GM18951 (cell line): ENCODE measurements around the gene XRN1.
"Not testable (repeated sequence)": the region's sequence is repeated elsewhere in the genome, so short reads cannot be mapped to it uniquely, and the experiment has no call there.

Experiments
- POLR2A ChIP-seq: IDR thresholded peaks from 4 replicates; pipeline ENCODE4 v1.6.1; 2011; ENCODE audit warnings: mild to moderate bottlenecking; ENCODE audit not compliant: insufficient read length, insufficient read depth; ENCODE audit errors: extremely low read depth
- in situ Hi-C: fragments of 300-500 bp; cut with MboI; formaldehyde crosslinking; loops from one replicate; pipeline ENCODE4 v1.12.0; 2022; ENCODE audit warnings: low sequenced_read_pairs, mixed read lengths, inconsistent platforms; ENCODE audit not compliant: unreplicated experiment

Gene XRN1

DNA sequence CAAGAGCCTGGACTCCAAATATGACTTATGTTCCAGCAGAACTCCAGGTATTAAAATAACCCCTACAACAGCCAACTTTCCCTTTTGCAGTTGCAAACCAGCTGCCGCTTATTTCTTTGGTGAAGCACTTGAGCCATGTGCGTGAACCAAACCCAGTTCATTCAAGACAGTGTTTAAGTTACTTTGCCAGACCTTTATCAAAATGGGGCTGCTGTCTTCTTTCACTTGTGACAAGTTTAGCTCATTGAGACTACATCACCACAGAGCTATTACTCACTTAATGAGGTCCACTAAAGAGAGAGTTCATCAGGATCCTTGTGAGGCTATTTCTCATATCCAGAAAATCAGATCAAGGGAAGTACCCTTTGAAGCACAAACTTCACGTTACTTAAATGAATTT is 2.4 kb upstream of the XRN1 start:
- no peak for TF ChIP-seq POLR2A

DNA sequence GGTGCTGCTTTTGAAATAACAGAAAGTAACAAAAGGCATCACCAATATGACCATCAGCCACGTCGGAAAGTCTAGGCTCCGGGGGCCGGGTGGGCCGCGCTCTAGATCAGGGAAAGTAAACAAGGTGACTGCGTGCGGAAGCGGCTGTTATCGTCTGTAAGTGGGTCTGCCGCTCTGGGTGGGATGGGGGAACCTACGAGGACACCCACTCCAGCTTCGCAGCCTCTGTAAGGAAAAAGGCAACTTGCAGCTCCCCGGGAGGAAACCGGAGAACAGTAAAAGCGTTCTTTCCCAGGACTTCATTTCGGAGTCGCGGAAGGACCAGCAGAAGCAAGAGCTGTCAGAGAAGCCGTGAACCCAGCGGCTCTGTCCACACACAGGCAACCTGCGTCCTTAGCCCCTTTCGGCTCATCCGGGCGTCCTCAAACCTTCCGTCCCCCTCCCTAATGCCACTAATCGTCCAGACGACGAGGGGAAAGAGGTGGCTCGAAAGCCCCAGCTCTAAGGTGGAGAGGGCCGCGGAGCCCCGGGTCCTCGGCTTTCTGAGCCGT is 461 bp downstream of the XRN1 start:
- in situ Hi-C loops: no loop called here
- no peak for TF ChIP-seq POLR2A

More for the DNA sequence above, 2.4 kb upstream of the XRN1 start:
- in situ Hi-C loops: no loop called here

DNA sequence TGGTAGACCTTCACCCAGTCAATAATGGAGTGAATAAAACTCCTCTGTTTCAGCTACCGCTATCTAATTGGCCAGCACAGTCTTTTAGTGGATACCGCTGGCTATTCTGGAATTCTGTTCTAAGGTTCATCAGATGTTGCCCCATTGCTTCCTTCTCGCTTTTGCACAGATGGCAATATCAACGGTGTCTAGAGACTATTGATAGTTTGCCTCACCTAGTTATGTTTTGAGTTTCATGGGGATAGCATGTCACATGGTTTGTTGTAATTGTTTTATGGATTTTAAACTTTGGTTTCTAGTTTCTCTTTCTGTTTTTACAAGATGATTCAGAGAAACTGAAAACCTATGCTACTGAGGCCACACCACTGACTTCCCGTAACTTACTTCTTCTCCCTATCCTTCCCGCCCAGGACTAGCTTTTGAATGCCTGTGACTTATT is 2.0 kb downstream of the XRN1 start:
- no peak for TF ChIP-seq POLR2A
- in situ Hi-C loops: no loop called here

DNA sequence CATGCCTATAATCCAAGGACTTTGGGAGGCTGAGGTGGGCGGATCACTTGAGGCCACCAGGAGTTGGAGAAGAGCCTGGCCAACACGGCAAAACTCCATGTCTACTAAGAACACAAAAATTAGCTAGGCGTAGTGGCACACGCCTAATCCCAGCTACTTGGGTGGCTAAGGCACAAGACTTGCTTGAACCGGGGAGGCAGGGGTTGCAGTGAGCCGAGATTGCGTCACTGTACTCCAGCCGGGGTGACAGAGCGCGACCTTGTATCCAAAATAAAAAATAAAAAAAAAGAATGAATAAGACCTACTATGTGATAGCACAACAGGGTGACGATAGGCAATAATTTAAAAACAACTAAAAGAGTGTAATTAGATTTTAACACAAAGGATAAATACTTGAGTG is 3.5 kb downstream of the XRN1 start:
- in situ Hi-C loops: no loop called here
- TF ChIP-seq POLR2A: no peak

DNA sequence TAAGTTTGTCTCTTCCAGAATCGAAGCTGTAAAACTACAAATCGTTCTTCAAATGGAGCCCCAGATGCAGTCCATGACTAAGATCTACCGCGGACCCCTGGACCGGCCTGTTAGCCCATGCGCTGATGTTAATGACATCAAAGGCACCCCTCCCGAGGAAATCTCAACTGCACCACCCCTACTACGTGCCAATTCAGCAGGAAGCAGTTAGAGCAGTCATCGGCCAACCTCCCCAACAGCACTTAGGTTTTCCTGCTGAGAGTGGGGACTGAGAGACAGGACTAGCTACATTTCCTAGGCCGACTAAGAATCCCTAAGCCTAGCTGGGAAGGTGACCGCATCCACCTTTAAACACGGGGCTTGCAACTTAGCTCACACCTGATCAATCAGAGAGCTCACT is 4.8 kb downstream of the XRN1 start:
- in situ Hi-C loops: not testable (repeated sequence)

DNA sequence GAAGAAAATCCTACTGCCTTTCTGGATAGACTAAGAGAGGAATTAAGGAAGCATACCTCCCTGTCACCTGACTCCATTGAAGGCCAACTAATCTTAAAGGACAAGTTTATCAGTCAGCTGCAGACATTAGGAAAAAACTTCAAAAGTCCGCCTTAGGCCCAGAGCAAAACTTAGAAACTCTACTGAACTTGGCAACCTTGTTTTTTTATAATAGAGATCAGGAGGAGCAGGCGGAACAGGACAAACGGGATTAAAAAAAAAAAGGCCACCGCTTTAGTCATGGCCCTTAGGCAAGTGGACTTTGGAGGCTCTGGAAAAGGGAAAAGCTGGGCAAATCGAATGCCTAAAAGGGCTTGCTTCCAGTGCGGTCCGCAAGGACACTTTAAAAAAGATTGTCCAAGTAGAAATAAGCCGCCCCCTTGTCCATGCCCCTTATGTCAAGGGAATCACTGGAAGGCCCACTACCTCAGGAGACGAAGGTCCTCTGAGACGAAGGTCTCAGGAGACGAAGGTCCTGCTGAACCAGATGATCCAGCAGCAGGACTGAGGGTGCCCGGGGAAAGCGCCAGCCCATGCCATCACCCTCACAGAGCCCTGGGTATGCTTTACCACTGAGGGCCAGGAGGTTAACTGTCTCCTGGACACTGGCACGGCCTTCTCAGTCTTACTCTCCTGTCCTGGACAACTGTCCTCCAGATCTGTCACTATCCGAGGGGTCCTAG is 8.2 kb downstream of the XRN1 start:
- in situ Hi-C loops: not testable (repeated sequence)

DNA sequence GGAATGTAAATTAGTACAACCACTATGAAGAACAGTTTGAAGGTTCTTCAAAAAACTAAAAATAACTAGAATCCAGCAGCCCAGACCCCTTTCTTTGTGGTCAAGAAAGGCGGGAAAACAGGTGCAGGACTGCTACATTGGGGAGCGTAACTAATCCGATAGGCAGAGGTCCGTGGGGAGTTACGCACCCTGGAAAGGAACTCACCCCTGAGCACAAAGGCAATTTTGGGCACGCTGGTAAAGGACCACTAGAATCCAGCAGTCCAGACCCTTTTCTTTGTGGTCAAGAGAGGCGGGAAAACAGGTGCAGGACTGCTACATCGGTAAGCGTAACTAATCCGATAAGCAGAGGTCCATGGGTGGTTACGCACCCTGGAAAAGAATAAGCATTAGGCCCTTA is 9.7 kb downstream of the XRN1 start:
- in situ Hi-C loops: not testable (repeated sequence)

DNA sequence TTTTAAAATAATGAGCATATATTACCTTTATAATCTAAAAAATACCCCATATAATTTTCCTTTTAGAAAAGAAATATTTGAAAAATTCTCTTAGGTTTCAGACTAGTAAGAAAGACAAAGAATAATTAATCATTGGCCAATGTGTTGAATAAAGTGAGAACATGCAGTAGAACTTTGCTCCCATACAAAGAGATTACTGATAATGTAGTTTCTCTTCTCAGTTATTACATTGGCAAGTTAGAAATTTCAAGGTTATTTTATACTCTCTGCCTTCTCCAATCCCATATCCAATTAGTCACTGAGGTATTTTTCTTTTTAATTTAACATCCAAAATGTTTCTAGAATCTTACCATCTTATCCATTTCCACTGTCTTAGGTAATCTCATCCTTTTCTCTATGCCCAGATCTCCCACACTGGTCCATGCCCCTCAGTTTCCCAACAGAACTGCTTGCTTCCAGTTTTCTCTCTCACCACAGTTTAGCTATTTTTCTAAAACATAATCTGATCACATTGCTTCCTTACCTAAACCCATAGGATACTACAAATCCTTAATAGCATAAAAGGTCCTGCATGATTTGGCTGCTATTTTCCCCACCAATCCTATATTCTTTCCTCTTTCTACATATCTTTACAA is 10.8 kb downstream of the XRN1 start:
- TF ChIP-seq POLR2A: no peak
- in situ Hi-C loops: no loop called here

DNA sequence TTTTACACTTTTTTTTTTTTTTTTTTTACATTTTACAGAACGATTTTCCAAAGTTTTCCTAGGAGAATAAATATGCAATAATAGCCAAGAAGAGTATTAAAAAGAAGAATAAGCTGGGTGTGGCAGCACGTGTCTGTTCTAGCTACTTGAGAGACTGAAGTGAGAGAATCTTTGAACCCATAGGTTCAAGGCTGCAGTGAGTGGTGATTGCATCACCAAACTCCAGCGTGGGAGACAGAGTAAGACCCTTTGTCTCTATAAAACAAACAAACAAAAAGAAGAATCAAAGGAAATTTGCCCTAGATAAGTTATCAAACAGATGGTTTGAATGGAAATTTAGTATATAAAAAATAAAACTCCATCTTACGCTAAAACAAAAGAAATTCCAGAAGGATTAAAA is 13.3 kb downstream of the XRN1 start:
- no peak for TF ChIP-seq POLR2A
- in situ Hi-C loops: no loop called here

DNA sequence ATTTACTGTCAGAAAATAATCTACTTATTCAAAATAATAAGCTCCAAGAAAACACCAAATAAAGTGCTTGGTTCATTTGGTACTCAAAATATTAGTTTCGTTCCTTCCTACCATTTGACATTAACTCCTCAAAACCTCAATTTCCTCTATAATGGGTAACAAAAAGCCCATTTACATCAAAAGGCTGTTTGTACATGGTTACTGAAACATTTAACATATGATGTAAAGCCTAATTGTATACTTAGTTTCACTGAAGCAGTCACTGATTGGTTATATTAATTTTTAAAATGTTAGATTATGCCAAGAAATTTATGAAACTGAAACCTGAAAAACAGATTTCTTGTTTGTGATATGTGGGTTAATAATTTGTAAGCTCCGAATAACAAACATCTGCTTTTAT is 14.7 kb downstream of the XRN1 start:
- in situ Hi-C loops: no loop called here

DNA sequence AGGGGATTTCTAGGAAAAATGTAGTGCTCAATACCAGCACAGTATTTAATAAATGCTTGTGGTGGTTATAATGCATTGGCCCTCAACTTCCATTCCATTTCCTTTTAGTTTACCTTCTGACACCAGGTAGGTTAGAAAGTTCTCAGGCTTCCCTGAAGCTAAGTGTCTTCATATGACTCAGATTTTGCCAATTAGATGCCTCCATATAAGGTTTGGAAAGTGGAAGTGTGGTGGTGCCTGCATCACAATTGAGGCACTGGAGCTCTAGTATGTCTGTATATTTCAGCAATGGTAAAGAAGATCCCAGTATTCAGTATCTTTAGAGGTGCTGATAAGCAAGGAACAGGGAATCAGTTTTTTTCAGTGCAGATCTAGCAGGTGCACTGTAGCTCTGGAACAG is 18.3 kb downstream of the XRN1 start:
- no peak for TF ChIP-seq POLR2A
- in situ Hi-C loops: no loop called here

More for the DNA sequence above, 14.7 kb downstream of the XRN1 start:
- TF ChIP-seq POLR2A: no peak

DNA sequence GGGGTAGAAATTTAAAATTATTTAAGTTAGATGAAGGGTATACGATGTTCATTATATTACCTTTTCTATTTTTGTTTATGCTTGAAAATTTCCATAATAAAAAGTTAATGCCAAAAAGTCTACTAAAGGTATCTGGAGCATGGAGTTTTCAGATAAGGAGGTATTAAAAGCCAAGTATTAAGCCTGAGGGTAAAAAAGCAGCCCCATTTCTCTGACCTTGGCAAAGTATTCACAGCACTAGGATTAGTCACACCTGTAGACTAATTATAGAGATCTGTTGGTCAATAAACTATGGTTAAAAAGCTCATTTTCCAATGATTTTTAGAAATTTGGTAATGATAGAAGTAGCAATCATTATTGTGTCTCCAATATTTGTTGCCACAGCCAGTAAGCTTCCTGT is 23.1 kb downstream of the XRN1 start:
- TF ChIP-seq POLR2A: no peak
- in situ Hi-C loops: no loop called here

DNA sequence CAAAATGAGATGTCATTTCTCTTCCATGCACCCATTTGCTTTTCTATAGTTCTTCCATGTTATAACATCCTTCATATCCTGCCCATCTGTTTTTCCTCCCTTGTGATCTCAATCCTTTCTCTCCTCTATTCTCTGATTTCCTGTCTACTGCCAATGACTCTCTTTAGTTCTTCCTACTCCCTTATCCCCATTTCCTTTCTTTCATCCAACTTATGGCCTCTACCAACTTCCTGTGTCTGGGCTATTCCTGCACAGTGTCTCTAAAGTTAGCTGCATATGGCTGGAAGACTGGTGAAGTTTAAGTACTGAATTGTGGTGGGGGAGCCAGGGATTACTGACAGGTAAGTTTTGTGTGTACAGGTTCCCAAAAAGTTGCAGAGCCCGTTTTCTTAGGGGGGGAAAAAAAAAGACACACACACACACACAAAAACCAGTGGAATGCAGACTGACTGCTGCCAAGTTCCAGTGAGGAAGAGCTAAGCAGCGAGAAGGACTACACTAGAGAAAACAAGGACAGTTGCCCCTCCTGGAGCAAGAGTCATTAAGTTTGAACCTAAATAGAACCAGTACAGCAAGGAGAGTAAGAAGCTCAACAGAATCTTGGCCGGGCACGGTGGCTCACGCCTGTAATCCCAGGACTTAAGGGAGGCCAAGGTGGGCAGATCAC is 28.8 kb downstream of the XRN1 start:
- in situ Hi-C loops: no loop called here
- TF ChIP-seq POLR2A: no peak

DNA sequence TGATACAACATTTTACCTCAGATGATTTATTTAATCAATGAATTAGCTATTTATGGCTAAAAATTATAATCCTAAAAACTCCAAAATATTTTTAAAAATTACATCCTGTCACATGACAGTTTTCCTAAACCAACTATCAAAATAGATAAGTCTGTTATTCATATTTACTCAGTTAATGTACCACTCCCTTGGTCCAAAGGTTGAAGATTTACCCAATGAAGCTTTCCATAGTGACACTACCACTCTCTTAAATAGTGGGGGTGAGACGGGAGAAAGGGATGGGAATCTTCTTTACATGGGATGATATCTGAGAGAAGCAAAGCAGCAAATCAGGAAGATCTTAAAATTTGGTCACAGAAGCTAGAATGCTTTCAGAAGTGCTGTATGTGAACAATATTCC is 30.5 kb downstream of the XRN1 start:
- in situ Hi-C loops: no loop called here
- no peak for TF ChIP-seq POLR2A

DNA sequence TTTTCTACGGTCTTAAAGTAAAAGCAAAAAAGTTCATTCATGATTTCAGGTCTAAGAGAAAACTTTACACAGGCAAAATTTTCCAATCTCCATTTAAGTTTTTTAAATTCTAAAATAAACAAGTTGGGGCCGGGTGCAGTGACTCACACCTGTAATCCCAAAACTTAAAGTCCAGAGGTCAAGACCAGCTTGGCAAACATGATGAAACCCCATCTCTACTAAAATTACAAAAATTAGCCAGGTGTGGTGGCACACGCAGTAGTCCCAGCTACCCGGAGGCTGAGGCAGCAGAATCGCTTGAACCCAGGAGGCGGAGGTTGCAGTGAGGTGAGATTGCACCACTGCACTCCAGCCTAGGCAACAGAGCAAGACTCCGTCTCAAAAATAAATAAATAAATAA is 47.3 kb downstream of the XRN1 start:
- in situ Hi-C loops: not testable (repeated sequence)
